Kidney (tissue), 14 donors: Measurements from ENCODE around the gene KCNMB3. TPM values are rescaled to one million over a fixed set of nuclear protein-coding genes. Genes with fewer than 3 reads are reported as not detected.

Experiments
- DNase-seq, 5 donors: peaks; one replicate each; pipeline ENCODE4 v3.0.0-alpha.2; 2013 to 2020
- FAIRE-seq: peaks from 2 replicates; lab custom pipeline; 2012; peaks lifted over from hg19 to GRCh38; lab: Jason Lieb, UNC
- H3K27ac ChIP-seq, 2 donors: one replicate each; pipeline ENCODE4 v1.7.0; 2013; ENCODE audit warnings: low read depth in 2 of 2, low read length in 2 of 2, inconsistent platforms in 1 of 2
- H3K27me3 ChIP-seq: one replicate; pipeline ENCODE4 v1.7.1; 2013; ENCODE audit warnings: low read length, inconsistent platforms; ENCODE audit not compliant: control insufficient read depth, insufficient read depth
- H3K36me3 ChIP-seq, 3 donors: one replicate each; pipeline versions ENCODE4 v1.7.0 to v1.7.1; 2013; ENCODE audit warnings: low read length in 3 of 3, control low read depth in 1 of 3, inconsistent platforms in 1 of 3; ENCODE audit not compliant: insufficient read depth in 3 of 3, control insufficient read depth in 2 of 3
- H3K4me1 ChIP-seq, 3 donors: one replicate each; pipeline versions ENCODE4 v1.7.0 to v1.7.1; 2013; ENCODE audit warnings: low read length in 3 of 3, inconsistent platforms in 1 of 3, low read depth in 1 of 3; ENCODE audit not compliant: control insufficient read depth in 2 of 3, insufficient read depth in 2 of 3
- H3K4me3 ChIP-seq, 3 donors: one replicate each; pipeline versions ENCODE4 v1.7.0 to v1.8.1; 2013; ENCODE audit warnings: low read length in 3 of 3, control low read depth in 1 of 3, inconsistent platforms in 1 of 3
- H3K9ac ChIP-seq, 3 donors: one replicate each; pipeline versions ENCODE4 v1.7.0 to v1.7.1; 2013; ENCODE audit warnings: low read length in 3 of 3, control low read depth in 1 of 3, inconsistent platforms in 1 of 3
- H3K9me3 ChIP-seq, 3 donors: one replicate each; pipeline versions ENCODE4 v1.7.0 to v1.7.1; 2013; ENCODE audit warnings: low read length in 3 of 3, control low read depth in 1 of 3, inconsistent platforms in 1 of 3; ENCODE audit not compliant: control insufficient read depth in 2 of 3, insufficient read depth in 1 of 3
- CTCF ChIP-seq: IDR thresholded peaks from 3 replicates; pipeline ENCODE4 v1.5.1; 2012; ENCODE audit warnings: mild to moderate bottlenecking, moderate library complexity, borderline replicate concordance; ENCODE audit not compliant: insufficient read depth; ENCODE audit errors: extremely low read depth
- intact Hi-C: fragments of 100-400 bp; cut with DNase I; formaldehyde crosslinking; loops from one replicate; pipeline ENCODE4 v1.11.1; 2022
- polyA plus RNA-seq: library from polyadenylated mRNA; stranded (reverse); fragments of 350-450 nt; fragmentation: Illumina TruSeq; extraction: RNeasy Lipid Tissue Mini Kit (QIAGEN cat#74804); gene quantifications from one replicate; pipeline ENCODE4 v1.2.3, GENCODE V29; 2014; ENCODE audit warnings: low read depth, low replicate concordance; ENCODE audit not compliant: insufficient read depth
- total RNA-seq: library from RNA; stranded (reverse); fragmentation: NEBNext Ultra II Directional; extraction: Animal tissue kit (Norgen Biotek cat#: 25700); gene quantifications from one replicate; pipeline ENCODE4 v1.2.1, GENCODE V29; 2021
- donor health status: control.
- donor health status: control.
- donor health status: control.
- donor health status: control.
- donor health status: control.
- donor health status: DM: yes; HTN: yes; CAD: no.
- donor health status: Normal renal cell carcinoma (clear cell type).

Gene KCNMB3
- total and polyA plus RNA-seq, 2 donors from 2014 or later, result 1.7 to 3.7 TPM

- H3K27me3 ChIP-seq, result no peaks in the 10 kb centered on the region
- peaks cover 0 to 5% (median 0%) of the 10 kb centered on the region in 3 donors for H3K4me1 ChIP-seq
- H3K27ac ChIP-seq, result no peak overlapping the region
- intact Hi-C loops, result no loop called here
- H3K9ac ChIP-seq, result no peak overlapping the region
- H3K9me3 ChIP-seq, result no peaks in the 10 kb centered on the region
- FAIRE-seq (no peak), DNase-seq (peak in 1 of 5 donors; percentile 14)
- H3K36me3 ChIP-seq, result no peaks in the 10 kb centered on the region
- no peak for TF ChIP-seq CTCF
- no peak overlapping the region for H3K4me3 ChIP-seq
Measured at GRCh38 chr3:179194931-179195330, 56.0 kb downstream of the KCNMB3 start.

Other genes starting within 250 kb of the KCNMB3 start
- gene ZMAT3, start 179.3 kb downstream of the KCNMB3 start, total RNA-seq, result 26.1 TPM
- 4.2 TPM for gene ZMAT3, start 179.3 kb downstream of the KCNMB3 start, polyA plus RNA-seq
- gene PIK3CA, start 102.8 kb downstream of the KCNMB3 start, total RNA-seq, result 24.8 TPM
- 6.1 TPM for gene PIK3CA, start 102.8 kb downstream of the KCNMB3 start, polyA plus RNA-seq
- 35.6 TPM for gene ZNF639, start 71.9 kb upstream of the KCNMB3 start, total RNA-seq
- 17.9 TPM for gene ZNF639, start 71.9 kb upstream of the KCNMB3 start, polyA plus RNA-seq
- gene MFN1, start 96.6 kb upstream of the KCNMB3 start, total RNA-seq, result 50.2 TPM
- 16.6 TPM for gene MFN1, start 96.6 kb upstream of the KCNMB3 start, polyA plus RNA-seq
- 31.0 TPM for gene GNB4, start 200.4 kb upstream of the KCNMB3 start, total RNA-seq
- 3.9 TPM for gene GNB4, start 200.4 kb upstream of the KCNMB3 start, polyA plus RNA-seq